MM.1S (cell line): ENCODE measurements around the gene CDH7.

Experiments used
- CTCF ChIP-seq: fragments of 300-600 bp; sonication (generic); IDR thresholded peaks from 2 replicates; pipeline ENCODE4 v1.5.1; 2016; ENCODE audit warnings: antibody characterized with exemption, low read length, mixed read lengths
- EZH2 ChIP-seq: fragments of 300-600 bp; sonication (generic); optimal IDR thresholded peaks from 2 replicates; pipeline ENCODE3; 2017; ENCODE audit warnings: low read depth, mild to moderate bottlenecking, antibody characterized with exemption, low read length, mixed read lengths
- EZH2phosphoT487 ChIP-seq: fragments of 300-600 bp; sonication (generic); IDR thresholded peaks from 2 replicates; pipeline ENCODE4 v1.6.1; 2018; ENCODE audit warnings: antibody characterized with exemption, low read length

- TF ChIP-seq CTCF (peak; percentile 50), EZH2 (no peak), EZH2phosphoT487 (no peak)
Observed at GRCh38 chr18:65938592-65939372, 188.0 kb downstream of the CDH7 start.
